HCT116 (cell line): ENCODE results near the gene SLC52A3.
"Not testable (repeated sequence)": the region's sequence is repeated elsewhere in the genome, so short reads cannot be mapped to it uniquely, and the experiment has no call there.

Experiments
- ELF1 ChIP-seq: IDR thresholded peaks from 2 replicates; pipeline ENCODE4 v1.6.1; 2012; ENCODE audit warnings: low read depth, borderline replicate concordance
- EZH2 ChIP-seq: fragments of 200-600 bp; sonication (generic); IDR thresholded peaks from 2 replicates; pipeline ENCODE4 v1.6.1; 2017; ENCODE audit warnings: antibody characterized with exemption, mixed run types
- FOSL1 ChIP-seq: IDR thresholded peaks from 2 replicates; pipeline ENCODE4 v1.6.1; 2012; ENCODE audit warnings: low read depth
- POLR2A ChIP-seq: IDR thresholded peaks from 2 replicates; pipeline ENCODE4 v1.7.0; 2011; ENCODE audit warnings: borderline replicate concordance; ENCODE audit not compliant: insufficient read depth, insufficient read length; ENCODE audit errors: extremely low read depth
- POLR2AphosphoS5 ChIP-seq: IDR thresholded peaks from 2 replicates; pipeline ENCODE4 v1.6.1; 2011; ENCODE audit warnings: mild to moderate bottlenecking, low read depth, low read length, moderate library complexity
- RAD21 ChIP-seq: IDR thresholded peaks from 2 replicates; pipeline ENCODE4 v1.6.1; 2012; ENCODE audit warnings: low read depth, mild to moderate bottlenecking
- SP1 ChIP-seq: IDR thresholded peaks from 2 replicates; pipeline ENCODE4 v1.6.1; 2012; ENCODE audit warnings: low read depth
- TCF7L2 ChIP-seq: IDR thresholded peaks from 2 replicates; pipeline ENCODE4 v1.7.0; 2011; ENCODE audit warnings: borderline replicate concordance, inconsistent platforms; ENCODE audit not compliant: insufficient read depth, insufficient read length; ENCODE audit errors: extremely low read depth
- YY1 ChIP-seq: IDR thresholded peaks from 2 replicates; pipeline ENCODE4 v1.6.1; 2011; ENCODE audit warnings: low read length, low read depth, moderate library complexity, mild to moderate bottlenecking; ENCODE audit not compliant: insufficient replicate concordance; ENCODE audit errors: extremely low read depth
- TF ChIP-seq, protein P1 (sequence below), 3 experiments: fragments of 200-600 bp in 1 of 3; sonication (generic) in 1 of 3; IDR thresholded peaks in 2 of 3; conservative IDR thresholded peaks in 1 of 3; 2 replicates each; pipeline ENCODE4 v1.5.1; 2012 to 2017; ENCODE audit warnings: low read depth in 2 of 3, low read length in 2 of 3, antibody characterized with exemption in 1 of 3, borderline replicate concordance in 1 of 3, control low read depth in 1 of 3, mild to moderate bottlenecking in 1 of 3, mixed read lengths in 1 of 3, mixed run types in 1 of 3, moderate library complexity in 1 of 3; ENCODE audit not compliant: insufficient read depth in 1 of 3
- TF ChIP-seq, protein P2 (sequence below): IDR thresholded peaks from 2 replicates; pipeline ENCODE4 v1.6.1; 2012; ENCODE audit warnings: low read depth
- TF ChIP-seq, protein P3 (sequence below): IDR thresholded peaks from 2 replicates; pipeline ENCODE4 v1.6.1; 2011; ENCODE audit warnings: mild to moderate bottlenecking, low read length, moderate library complexity; ENCODE audit not compliant: insufficient replicate concordance; ENCODE audit errors: extremely low read depth

DNA sequence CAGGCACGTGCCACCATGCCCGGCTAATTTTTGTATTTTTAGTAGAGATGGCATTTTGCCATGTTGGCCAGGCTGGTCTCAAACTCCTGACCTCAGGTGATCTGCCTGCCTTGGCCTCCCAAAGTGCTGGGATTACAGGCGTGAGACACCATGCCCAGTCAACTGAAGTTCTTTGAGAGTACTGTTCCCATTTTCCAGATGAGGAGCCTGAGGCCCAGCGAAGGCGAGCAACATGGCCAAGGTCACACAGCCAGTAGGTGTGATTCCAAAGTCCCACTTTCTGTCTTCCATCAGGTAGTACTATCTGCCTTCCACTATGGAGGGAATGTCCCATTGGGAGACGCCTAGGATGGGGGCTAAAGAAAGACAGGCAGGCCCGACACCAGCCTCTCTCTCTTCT lies 43.5 kb downstream of the SLC52A3 start:
- TF ChIP-seq, protein P1, sequence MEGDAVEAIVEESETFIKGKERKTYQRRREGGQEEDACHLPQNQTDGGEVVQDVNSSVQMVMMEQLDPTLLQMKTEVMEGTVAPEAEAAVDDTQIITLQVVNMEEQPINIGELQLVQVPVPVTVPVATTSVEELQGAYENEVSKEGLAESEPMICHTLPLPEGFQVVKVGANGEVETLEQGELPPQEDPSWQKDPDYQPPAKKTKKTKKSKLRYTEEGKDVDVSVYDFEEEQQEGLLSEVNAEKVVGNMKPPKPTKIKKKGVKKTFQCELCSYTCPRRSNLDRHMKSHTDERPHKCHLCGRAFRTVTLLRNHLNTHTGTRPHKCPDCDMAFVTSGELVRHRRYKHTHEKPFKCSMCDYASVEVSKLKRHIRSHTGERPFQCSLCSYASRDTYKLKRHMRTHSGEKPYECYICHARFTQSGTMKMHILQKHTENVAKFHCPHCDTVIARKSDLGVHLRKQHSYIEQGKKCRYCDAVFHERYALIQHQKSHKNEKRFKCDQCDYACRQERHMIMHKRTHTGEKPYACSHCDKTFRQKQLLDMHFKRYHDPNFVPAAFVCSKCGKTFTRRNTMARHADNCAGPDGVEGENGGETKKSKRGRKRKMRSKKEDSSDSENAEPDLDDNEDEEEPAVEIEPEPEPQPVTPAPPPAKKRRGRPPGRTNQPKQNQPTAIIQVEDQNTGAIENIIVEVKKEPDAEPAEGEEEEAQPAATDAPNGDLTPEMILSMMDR (IDR thresholded peaks at IDR 0.05 in 2 of 3, conservative IDR thresholded peaks at IDR 0.05 in 1 of 3; ENCODE audit: borderline replicate concordance in 1 of 3, insufficient read depth in 1 of 3, low read depth in 2 of 3, low read length in 2 of 3): not testable (repeated sequence)
- not testable (repeated sequence) for TF ChIP-seq POLR2AphosphoS5, EZH2, POLR2A, ELF1, TCF7L2, FOSL1, RAD21, SP1, YY1
- TF ChIP-seq, protein P2, sequence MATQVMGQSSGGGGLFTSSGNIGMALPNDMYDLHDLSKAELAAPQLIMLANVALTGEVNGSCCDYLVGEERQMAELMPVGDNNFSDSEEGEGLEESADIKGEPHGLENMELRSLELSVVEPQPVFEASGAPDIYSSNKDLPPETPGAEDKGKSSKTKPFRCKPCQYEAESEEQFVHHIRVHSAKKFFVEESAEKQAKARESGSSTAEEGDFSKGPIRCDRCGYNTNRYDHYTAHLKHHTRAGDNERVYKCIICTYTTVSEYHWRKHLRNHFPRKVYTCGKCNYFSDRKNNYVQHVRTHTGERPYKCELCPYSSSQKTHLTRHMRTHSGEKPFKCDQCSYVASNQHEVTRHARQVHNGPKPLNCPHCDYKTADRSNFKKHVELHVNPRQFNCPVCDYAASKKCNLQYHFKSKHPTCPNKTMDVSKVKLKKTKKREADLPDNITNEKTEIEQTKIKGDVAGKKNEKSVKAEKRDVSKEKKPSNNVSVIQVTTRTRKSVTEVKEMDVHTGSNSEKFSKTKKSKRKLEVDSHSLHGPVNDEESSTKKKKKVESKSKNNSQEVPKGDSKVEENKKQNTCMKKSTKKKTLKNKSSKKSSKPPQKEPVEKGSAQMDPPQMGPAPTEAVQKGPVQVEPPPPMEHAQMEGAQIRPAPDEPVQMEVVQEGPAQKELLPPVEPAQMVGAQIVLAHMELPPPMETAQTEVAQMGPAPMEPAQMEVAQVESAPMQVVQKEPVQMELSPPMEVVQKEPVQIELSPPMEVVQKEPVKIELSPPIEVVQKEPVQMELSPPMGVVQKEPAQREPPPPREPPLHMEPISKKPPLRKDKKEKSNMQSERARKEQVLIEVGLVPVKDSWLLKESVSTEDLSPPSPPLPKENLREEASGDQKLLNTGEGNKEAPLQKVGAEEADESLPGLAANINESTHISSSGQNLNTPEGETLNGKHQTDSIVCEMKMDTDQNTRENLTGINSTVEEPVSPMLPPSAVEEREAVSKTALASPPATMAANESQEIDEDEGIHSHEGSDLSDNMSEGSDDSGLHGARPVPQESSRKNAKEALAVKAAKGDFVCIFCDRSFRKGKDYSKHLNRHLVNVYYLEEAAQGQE: not testable (repeated sequence)
- TF ChIP-seq, protein P3, sequence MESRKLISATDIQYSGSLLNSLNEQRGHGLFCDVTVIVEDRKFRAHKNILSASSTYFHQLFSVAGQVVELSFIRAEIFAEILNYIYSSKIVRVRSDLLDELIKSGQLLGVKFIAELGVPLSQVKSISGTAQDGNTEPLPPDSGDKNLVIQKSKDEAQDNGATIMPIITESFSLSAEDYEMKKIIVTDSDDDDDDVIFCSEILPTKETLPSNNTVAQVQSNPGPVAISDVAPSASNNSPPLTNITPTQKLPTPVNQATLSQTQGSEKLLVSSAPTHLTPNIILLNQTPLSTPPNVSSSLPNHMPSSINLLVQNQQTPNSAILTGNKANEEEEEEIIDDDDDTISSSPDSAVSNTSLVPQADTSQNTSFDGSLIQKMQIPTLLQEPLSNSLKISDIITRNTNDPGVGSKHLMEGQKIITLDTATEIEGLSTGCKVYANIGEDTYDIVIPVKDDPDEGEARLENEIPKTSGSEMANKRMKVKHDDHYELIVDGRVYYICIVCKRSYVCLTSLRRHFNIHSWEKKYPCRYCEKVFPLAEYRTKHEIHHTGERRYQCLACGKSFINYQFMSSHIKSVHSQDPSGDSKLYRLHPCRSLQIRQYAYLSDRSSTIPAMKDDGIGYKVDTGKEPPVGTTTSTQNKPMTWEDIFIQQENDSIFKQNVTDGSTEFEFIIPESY: not testable (repeated sequence)
